HPDE6-E6E7 (cell line): ENCODE results near the gene POLN.
"Not testable (repeated sequence)": the region's sequence is repeated elsewhere in the genome, so short reads cannot be mapped to it uniquely, and the experiment has no call there.

Experiments
- DNase-seq: peaks from one replicate; pipeline ENCODE4 v3.0.0; 2011; ENCODE audit warnings: missing footprints; ENCODE audit errors: extremely low spot score

Gene POLN

DNA sequence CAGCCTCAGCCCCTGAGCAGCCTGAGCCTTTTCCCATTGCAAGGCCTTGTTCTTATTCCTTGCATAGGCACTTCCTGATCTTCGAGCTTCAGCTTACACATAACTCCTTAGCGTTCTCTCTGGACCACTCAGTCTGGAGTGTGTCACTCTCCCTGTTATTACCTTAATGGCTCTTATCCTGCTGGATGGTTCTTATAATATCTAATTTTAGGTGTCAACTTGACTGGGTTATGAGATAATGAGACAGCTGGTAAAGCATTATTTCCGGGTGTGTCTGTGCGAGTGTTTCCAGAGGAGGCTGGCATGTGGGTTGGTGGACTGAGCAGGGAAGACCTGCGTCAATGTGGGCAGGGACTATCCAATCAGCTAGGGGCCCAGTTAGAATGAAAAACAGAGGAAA, 75.7 kb downstream of the POLN start:
- DNase-seq: no peak

DNA sequence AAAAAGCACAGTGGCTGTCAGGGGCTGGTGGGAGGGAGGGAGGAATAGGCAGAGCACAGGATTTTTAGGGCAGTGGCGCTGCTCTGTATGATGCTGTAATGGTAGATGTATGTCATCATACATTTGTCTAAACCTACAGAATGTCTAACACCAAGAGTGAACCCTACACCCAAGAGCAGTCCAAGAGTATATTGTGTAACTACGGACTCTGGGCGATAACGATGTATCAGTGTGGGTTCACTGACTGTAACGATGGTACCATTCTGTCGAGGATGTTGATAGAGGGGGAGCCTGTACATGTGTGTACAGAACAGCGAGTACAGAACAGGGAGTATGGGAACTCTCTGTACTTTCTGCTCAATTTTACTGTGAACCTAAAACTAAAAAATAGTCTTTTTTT, 76.5 kb downstream of the POLN start:
- DNase-seq: no peak

DNA sequence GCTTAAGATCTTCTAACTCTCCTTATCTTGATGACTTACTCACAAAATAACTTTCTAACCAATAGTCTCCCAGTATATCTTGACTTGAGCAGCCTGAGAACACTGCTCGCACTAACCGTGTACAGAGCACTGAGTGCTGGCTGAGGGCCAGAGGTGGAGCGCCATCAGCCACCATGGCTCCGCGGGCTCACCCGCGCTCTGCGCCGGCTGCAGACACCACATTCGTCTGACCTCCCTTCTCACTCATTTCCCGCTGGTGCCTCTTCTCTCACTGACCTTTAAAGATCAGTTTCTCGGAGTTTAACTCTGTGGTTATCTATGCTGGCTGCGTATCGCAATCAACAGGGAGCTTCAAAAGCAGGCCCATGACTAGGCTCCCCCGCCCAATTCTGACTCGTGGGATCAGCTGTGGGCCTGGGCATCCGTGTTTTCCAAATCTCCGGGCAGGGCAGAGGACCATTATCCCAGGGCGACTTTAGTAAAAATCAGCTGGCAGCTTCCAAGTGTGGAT, 78.6 kb downstream of the POLN start:
- DNase-seq: no peak

DNA sequence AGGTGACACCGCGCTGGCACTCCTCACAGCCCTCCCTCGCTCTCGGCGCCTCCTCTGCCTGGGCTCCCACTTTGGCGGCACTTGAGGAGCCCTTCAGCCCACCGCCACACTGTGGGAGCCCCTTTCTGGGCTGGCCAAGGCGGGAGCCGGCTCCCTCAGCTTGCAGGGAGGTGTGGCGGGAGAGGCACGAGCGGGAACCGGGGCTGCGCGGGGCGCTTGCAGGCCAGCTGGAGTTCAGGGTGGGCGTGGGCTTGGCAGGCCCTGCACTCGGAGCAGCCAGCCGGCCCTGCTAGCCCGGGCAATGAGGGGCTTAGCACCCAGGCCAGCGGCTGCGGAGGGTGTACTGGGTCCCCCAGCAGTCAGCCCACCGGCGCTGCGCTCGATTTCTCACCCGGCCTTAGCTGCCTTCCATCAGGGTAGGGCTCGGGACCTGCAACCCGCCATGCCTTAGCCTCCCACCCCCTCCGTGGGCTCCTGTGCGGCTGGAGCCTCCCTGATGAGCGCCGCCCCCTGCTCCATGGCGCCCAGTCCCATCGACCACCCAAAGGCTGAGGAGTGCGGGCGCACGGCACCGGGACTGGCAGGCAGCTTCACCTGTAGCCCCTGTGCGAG, 80.7 kb downstream of the POLN start:
- not testable (repeated sequence) for DNase-seq

DNA sequence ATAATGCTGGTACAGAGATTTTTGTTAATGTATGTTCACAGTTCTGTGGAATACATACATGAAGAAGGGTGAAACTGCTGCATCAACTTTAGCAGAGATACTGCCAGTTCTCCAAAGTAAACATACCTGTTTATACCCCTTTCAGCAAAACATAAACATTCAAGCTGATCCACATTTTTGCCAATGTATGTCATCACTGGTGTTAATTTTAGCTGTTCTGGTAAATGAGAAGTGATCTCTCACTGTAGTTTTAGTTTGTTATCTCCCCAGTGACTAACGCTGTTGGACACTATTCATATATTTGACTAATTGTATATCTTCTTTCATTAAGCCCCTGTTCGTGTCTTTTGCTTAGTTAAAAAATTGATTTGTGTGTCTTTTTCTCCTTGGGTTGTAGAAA, 82.0 kb downstream of the POLN start:
- DNase-seq: no peak

DNA sequence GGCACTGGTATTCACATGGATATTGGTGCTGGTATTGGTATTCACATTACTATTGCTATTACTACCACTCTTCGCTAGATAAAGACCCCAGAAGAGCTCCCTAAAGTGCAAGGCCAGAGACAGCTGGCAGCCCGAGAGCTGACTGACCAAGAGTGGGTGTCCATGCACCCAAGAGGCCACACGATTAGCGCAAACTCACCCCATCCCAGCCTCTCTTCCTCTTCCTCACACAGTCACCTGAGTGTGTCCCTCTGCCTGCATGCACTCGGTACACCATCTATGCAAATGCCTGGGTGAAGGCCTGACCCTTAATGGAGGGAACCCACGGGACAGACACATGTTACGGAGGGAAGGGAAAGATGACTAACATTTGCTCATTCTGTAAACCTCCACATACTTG, 86.7 kb downstream of the POLN start:
- DNase-seq: no peak

DNA sequence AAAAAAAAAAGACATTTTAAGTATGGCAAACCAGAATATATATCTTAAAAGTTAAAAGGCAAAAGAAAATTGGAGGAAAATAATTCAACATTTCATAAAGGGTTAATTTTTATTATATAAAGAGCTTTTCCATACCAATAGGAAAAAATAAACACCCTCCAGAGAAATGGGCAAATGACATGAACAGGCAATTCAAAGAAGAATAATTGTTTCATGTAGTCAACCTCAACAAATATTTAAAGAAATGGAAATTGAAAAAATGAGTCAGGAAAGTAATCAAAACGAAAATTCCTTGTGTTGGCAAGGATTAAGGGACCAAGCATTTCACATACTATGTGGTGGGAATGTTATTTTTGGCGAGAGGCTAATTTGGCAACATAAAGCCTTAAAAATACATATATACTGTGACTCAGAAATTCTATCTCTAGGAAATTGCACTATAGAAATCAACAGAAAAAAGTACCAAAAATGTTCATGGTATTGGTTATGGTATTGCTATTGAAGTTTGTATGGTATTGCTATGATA, 87.6 kb downstream of the POLN start:
- DNase-seq: no peak

DNA sequence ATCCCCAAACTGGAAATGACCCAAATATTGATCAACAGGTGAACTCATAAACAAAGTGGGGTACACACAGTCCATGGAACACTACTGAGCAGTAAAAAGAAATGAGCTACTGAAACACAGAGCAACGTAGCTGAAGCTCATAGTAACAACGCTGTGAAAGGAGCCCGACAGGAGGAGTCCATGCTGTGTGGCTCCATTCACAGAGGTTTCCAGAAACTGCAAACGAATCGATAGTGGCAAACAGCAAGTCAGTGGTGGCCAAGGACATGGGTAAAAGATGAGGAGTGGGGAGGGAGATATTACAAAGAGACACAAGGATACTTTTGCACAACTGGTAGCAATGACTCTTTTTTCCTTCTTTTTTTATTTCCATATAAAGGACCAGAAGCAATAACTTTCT, 90.4 kb downstream of the POLN start:
- DNase-seq: no peak

DNA sequence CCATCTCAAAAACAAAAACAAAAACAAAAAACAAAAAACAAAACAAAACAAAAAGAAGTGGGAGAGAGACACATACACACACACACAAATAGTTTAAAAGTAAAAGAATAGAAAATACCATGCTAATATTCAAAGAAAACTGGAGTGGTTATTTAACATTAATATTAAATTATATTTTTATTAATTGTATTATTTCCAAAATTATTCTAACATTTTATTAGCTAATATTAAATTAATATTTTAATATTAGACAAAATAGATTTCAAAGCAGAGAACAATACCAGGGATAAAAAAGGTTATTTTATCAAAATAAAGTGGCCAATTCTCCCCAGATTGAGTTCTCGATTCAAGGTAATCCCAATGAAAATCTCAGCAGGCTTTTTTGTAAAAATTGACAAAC, 91.8 kb downstream of the POLN start:
- DNase-seq: no peak

DNA sequence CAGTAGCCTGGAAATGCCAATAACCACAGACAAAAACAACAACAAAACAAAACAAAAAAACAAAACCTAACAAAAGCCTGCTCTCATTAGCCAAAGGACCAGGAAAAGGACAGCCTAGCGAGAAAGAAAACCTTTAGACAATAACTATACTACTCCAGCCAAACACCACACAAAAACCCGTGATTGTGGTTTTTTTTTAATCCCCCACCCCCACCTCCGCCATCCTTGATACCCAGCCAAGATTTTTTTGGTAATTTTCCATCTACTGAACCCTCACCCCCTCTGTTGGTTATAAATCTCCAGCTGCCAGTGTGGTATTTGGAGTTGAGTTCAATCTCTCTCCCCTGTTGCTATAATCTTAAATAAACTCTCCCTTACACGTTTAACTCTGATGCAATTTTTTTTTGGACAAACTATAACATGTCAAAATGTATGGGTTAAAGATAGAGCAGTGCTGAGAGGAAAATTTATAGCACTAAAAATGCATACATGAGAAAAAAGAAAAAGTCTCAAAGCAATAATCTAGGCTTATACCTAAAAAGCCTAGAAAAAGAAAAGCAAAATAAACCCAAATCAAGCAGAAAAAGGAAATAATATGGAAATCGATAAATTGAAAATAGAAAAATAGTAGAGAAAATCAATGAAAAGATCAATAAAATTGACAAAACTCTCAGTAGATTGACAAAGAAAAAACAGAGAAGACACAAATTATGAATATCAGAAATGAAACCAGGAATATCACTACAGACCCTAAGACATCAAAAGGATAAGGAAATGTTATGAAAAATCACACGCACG, 99.1 kb downstream of the POLN start:
- no peak for DNase-seq

DNA sequence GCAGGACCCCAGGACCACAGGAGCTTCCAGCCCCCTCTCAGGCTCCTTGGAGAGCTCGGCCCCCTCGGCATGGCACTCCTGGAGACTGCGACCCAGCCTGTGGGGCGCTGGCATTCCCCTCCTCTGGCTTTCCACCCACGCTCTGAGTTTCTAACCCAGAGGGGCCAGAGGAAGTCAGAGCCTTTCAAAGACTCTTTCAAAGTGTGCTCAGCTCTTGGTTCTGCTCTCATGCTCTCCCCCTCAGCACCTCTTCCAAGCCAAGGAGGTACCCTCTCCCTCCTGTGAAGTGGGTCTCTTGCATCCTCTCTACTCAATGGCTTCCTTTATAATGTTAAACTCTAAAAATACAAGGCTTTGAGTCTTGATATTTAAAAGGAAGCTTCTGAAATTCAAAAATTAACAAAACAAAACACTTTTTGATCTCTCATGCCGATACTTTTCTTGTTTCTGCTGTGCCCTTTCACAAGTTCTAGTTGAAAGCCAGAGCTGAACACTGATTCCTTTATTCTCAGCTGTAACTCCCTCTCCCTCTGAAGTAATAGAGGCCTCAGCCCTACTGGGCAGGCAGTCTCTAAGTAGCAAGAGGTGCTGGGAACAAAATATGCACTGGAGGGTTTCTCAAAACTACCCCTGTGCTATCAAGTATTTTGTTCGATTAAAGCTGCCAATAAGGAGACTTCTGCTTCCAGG, 100.0 kb downstream of the POLN start:
- no peak for DNase-seq

DNA sequence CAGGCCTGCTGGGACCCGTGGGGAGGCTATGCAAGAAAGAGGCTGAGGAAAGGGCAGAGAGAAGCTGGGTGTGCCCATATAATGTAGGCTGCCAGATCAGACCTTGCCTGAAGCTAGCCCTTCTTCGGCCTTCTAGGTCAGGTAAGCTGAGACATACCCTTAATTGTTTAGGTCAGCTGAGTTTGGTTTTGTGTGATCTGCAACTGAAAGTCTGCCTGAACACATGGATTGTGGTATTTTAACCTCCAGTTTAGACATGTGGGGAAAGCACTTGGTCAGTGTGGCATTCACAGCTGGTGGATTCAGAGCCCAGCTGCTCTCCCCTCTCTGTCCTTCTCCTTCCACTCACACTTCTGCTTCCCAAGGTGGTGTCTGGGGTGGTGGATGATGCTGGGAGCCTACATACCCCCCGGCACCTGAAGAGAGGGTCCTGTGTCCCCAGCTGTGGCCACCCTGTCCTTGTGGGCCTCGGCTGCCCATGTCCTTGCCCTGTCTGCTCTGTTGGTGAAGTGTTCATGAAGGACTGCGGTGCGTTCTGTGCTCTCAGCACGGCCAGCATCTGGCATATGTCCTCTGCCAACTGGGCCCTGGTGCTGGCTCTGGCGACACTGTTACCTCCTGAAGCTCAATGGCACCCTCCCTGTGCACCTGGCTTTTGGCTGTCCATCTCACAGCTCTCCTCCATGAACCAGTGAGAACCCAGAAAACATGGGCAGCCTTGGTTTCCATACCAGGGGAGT, 100.7 kb downstream of the POLN start:
- no peak for DNase-seq

DNA sequence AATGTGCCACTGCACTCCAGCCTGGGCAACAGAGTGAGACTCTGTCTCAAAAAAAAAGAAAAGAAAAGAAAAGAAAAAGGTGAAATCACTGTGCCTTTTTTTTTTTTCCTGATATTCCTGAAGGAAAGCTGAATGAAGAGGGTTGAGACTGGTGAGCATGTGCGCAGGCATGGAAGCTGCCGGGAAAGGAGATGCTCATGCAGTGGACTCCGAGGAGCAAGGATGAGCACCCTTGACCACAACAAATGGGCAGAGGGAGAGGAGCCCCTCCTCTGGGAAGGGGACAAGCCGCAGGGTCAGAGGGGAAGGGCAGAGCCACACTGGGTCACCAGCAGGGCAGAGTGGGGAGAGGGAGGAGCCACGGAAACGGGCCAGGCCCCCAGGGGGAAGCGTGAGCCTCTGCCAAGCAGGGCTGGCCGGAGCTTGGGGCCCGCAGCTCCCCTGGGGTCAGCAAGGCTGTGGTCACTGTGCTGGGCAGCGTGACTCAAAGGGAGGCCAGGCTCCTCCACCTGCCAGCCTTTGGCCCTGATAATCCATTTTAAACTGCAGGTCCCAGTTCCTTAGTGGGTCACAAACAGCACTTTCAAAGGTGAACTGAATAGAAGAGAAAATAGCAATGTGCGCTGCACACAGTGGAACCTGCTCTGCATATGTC, 102.9 kb downstream of the POLN start:
- DNase-seq: no peak

DNA sequence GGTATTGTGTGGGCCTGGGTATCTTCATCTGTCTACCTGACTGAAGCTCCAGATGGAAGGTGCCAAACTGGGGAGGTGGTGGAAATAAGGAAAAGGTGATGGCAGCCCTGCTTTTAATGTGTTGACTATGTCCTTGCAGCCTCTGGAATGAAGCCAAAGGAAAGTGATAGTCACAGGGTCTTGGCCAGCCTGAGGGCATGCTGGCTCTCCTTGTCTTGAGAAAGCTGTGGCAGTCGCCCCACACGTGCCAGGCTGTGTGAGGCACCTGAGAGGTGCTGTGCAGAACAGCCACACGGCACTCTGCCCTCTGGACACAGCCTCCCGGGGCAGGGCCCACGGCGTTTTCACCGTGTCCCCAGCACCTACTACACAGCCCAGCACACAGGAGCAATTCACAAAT, 105.2 kb downstream of the POLN start:
- no peak for DNase-seq

DNA sequence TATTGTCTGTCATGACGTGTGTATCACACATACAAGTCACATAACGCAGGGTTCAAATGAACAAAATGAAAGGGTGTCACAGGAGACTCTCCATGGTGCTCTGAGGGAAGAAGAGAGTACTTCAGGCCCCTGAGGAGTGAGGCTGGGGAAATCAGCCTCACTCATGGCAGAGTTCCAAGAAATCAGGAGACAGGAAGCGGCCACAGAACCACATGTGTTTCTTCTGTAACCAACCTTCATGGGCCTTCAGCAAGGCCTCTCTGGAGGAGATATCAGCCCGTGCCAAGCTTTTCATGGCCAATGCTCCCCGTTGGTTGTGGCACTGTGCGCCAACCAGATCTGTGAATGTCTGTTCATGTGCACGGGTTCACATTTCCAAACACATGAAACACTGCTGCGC, 106.8 kb downstream of the POLN start:
- no peak for DNase-seq

DNA sequence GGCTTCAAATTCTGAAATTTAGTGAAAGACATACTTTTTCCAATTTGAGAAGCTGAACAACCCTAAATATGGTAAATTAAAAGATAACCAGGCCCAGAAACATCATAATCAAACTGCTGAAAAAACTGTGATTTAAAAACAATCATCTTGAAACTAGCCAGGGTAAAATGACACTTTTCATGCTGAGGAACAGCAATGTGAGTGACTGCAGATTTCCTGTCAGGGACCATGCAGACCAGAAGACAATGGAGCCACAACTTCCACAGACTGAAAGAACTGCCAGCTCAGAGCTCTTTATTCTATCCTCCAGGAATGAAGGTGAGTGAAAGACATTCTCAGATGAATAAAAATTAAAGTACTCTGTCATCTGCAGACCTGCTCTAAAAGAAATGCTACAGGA, 109.5 kb downstream of the POLN start:
- DNase-seq: no peak

DNA sequence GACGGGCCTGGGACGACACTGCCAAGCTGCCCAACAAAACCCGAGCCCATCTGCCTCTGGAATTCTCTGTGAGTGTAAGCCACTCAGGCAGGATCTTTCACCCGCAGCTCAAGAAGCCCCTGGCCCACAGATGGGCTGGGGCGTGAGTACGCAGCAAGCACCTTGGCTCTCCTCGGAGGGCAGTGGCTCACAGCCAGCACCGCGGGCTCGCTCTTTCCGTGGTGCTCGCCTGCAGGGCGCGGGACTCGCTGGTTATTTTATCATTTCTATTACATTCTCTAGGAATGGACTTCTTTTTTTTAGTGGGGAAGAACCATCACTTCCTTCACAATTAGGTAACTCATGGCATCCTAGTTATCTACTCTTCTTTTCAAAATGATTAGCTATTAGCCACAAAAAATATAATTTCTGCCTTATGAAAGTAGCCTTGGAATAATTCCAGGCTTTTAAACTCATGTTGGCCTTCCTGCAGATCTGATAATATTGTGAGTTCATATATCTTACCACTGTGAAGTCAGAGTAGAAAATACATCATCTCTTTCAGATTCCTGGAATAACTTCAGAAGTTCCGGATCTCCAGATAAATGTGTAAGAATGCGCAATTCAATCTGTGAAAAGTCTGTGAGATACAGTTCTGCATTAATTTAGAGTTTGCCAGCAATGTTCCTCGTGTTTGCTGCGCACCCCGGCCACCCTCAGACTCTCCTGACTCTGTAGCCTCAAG, 114.2 kb downstream of the POLN start:
- no peak for DNase-seq

DNA sequence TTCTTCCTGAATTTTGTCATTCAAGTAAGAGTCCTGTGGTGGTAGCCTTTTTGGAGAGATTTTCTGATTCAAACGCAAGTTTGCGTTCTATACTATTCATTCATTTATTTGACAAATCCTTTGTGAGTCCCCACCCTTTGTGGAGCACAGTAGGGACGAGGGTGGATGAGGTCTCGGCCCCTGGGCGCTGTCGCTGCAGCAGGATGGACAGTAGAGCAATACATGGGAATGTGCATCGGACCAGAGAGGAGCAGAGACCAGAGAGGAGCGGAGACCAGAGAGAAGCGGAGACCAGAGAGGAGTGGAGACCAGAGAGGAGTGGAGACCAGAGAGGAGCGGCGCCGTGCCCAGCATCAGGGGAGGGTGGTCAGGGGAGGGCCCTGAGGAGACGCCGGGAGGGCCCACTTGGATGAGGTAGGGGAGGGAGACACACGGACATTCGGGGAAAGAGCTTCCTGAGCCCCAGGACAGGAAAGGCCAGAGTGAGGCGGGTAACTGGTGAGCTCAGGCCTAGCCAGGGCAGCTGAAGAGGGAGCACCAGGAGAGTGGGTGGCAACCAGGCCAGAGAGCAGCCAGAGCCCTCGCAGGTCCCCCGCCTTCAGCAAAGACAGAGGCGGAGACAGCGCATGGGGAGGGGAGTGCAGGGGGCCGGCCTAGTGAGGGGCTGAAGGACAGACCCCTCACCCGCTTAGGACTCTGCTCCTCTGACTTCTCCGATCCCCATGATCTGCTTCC, 115.4 kb downstream of the POLN start:
- DNase-seq: no peak

DNA sequence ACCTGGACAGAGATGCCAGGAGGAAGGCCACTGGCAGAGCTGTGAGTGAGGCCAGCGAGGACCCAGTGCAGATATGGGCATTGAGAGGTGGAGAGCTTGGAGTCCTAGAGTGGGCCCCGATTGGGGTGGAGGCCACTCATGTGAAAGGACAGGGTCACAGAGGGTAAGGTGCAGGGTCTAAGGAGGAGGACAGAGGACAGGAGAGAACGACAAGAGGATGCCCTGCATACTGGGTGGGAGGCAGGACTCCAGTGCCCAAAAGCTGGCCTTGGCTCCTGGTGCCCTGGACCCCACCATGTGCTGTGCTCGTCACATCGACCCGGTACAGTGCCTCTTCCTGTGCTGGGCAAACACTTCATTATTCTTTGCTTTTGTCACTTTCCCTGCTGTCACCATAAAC, 116.1 kb downstream of the POLN start:
- DNase-seq: no peak

DNA sequence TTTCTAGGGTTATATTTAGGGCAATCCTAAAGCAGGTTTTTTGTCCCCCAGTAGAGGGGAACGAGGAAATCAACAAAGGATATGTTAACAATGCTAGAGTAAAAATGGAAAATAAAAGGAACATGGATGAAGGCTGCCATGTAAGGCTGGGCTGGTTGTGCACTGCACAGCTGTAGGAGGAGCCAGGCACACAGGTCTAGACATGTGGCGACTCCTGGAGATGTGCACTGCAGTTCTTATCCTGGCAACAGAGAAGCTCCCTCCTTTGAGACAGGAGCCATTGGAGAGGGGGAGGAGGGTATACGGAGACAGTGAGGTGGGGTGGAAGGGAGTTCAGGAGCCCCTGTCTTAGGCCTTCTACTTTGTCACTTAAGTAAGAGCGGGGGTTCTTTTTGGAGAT, 116.9 kb downstream of the POLN start:
- no peak for DNase-seq
